PC-3 (cell line): ENCODE results near the gene TMEFF2. TPM values are rescaled to one million over a fixed set of nuclear protein-coding genes. Genes with fewer than 3 reads are reported as not detected.

Experiments
- ATAC-seq: fragments of 200-7000 bp; cut with Tn5 transposase; 2 replicates; pipeline ENCODE4 v1.9.1; 2020; ENCODE audit warnings: mild to moderate bottlenecking, moderate library complexity
- BruUV-seq: library from RNA; stranded (reverse); fragments of 400-500 nt; replicated peaks from 2 replicates; lab custom pipeline; 2021; lab: Mats Ljungman, UMichigan
- CTCF ChIA-PET: fragments of 300-600 bp; sonication (Branson Sonifier 250); formaldehyde crosslinking; loops from one replicate; lab custom pipeline; 2022; ENCODE audit warnings: antibody characterized with exemption; lab: Charles Lee
- POLR2A ChIA-PET: fragments of 300-600 bp; sonication (Branson Sonifier 250); formaldehyde crosslinking; loops from one replicate; lab custom pipeline; 2022; ENCODE audit warnings: antibody characterized with exemption; ENCODE audit not compliant: unreplicated experiment; lab: Charles Lee
- DNase-seq: peaks from one replicate; pipeline ENCODE4 v3.0.0-alpha.2; 2015
- H2AFZ ChIP-seq: fragments of 300-600 bp; sonication (generic); 2 replicates; pipeline ENCODE4 v1.6.0; 2016; ENCODE audit warnings: antibody characterized with exemption, low read length
- H3F3A ChIP-seq: fragments of 300-600 bp; sonication (generic); one replicate; pipeline ENCODE4 v1.6.0; 2017; ENCODE audit warnings: antibody characterized with exemption, low read length, control low read depth, mild to moderate bottlenecking; ENCODE audit not compliant: unreplicated experiment
- H3K27ac ChIP-seq: fragments of 300-600 bp; sonication (generic); 2 replicates; pipeline ENCODE4 v1.5.1; 2016; ENCODE audit warnings: mild to moderate bottlenecking, low read length
- H3K27me3 ChIP-seq: fragments of 300-600 bp; sonication (generic); 2 replicates; pipeline ENCODE4 v1.6.1; 2016; ENCODE audit warnings: low read length, mixed read lengths
- H3K36me3 ChIP-seq: fragments of 300-600 bp; sonication (generic); 2 replicates; pipeline ENCODE4 v1.6.1; 2016; ENCODE audit warnings: low read depth, mixed run types, low read length, mixed read lengths
- H3K4me1 ChIP-seq: fragments of 300-600 bp; sonication (generic); 2 replicates; pipeline ENCODE4 v1.5.1; 2016; ENCODE audit warnings: low read length; ENCODE audit not compliant: insufficient read depth
- H3K4me2 ChIP-seq: fragments of 300-600 bp; sonication (generic); 2 replicates; pipeline ENCODE4 v1.6.0; 2016; ENCODE audit warnings: low read length
- H3K4me3 ChIP-seq: fragments of 300-600 bp; sonication (generic); 2 replicates; pipeline ENCODE4 v1.5.1; 2016; ENCODE audit warnings: mild to moderate bottlenecking, low read length, mixed read lengths
- H3K79me2 ChIP-seq: fragments of 300-600 bp; sonication (generic); 2 replicates; pipeline ENCODE4 v1.6.1; 2017; ENCODE audit warnings: low read length, mixed read lengths
- H3K9ac ChIP-seq: fragments of 300-600 bp; sonication (generic); 2 replicates; pipeline ENCODE4 v1.6.0; 2016; ENCODE audit warnings: mild to moderate bottlenecking, low read length
- H3K9me2 ChIP-seq: fragments of 300-600 bp; sonication (generic); replicated peaks from 2 replicates; pipeline ENCODE4 v1.6.1; 2016; ENCODE audit warnings: mixed run types, low read length, mixed read lengths
- H3K9me3 ChIP-seq: fragments of 300-600 bp; sonication (generic); 2 replicates; pipeline ENCODE4 v1.6.1; 2016; ENCODE audit warnings: low read length, mixed read lengths
- H4K20me1 ChIP-seq: fragments of 300-600 bp; sonication (generic); 2 replicates; pipeline ENCODE4 v1.6.1; 2016; ENCODE audit warnings: low read length, mixed read lengths
- EZH2 ChIP-seq: fragments of 300-600 bp; sonication (generic); IDR thresholded peaks from one replicate; pipeline ENCODE4 v1.6.1; 2017; ENCODE audit warnings: antibody characterized with exemption, mild to moderate bottlenecking, low read length; ENCODE audit not compliant: unreplicated experiment
- EZH2phosphoT487 ChIP-seq: fragments of 300-600 bp; sonication (generic); IDR thresholded peaks from 2 replicates; pipeline ENCODE4 v1.6.1; 2018; ENCODE audit warnings: mild to moderate bottlenecking, antibody characterized with exemption, low read length, borderline replicate concordance
- intact Hi-C: fragments of 100-400 bp; cut with micrococcal nuclease; formaldehyde crosslinking; loops from 2 replicates; pipeline ENCODE4 v1.9.0; 2023
- total RNA-seq: library from RNA; depleted of rRNA; stranded (reverse); fragments of >200 nt; gene quantifications from 2 replicates; pipeline ENCODE4 v1.2.3, GENCODE V29; 2014
- TF ChIP-seq, protein P1 (sequence below): fragments of 300-600 bp; sonication (generic); conservative IDR thresholded peaks from 2 replicates; pipeline ENCODE4 v1.5.1; 2017; ENCODE audit warnings: antibody characterized with exemption, low read depth, mild to moderate bottlenecking, low read length

Gene TMEFF2
- total RNA-seq, 1 experiment from 2014 or later, result not detected

DNA sequence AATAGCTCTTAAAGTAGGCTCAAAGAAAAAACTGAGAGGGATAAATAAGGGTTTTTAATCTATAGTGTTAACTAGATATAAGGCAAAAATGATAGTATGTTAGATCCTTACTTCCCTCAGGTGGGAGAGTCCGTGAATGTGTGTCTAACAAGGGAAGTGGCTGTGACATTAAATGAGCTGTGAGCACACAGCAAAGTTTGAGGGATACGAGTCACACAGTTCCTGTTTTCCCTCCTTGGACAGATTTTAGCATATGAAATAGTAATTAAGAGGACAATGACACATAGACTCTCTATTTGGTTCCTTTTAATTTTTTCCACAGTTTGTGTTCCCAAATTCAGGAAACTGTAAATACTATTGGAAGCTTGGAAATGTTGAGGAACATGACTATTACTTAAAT is 199.4 kb downstream of the TMEFF2 start:
- ATAC-seq, result peak; percentile 54
- ChIA-PET POLR2A (no interaction called here), CTCF (no interaction called here)
- H3K27me3 ChIP-seq, result no peaks in the 10 kb centered on the region
- no peaks in the 10 kb centered on the region for H3K36me3 ChIP-seq
- no peak overlapping the region for H3K4me3 ChIP-seq
- intact Hi-C loops, result loop anchor here (5.0 kb wide), 1 partner anchor 128 kb away; no protein-coding TSS in a partner anchor
- no peak overlapping the region for H3K4me2 ChIP-seq
- H3K9me2 ChIP-seq, result no peaks in the 10 kb centered on the region
- no peaks in the 10 kb centered on the region for H4K20me1 ChIP-seq
- no peak overlapping the region for H3K27ac ChIP-seq
- TF ChIP-seq EZH2phosphoT487, result no peak
- TF ChIP-seq EZH2, result no peak
- TF ChIP-seq, protein P1, sequence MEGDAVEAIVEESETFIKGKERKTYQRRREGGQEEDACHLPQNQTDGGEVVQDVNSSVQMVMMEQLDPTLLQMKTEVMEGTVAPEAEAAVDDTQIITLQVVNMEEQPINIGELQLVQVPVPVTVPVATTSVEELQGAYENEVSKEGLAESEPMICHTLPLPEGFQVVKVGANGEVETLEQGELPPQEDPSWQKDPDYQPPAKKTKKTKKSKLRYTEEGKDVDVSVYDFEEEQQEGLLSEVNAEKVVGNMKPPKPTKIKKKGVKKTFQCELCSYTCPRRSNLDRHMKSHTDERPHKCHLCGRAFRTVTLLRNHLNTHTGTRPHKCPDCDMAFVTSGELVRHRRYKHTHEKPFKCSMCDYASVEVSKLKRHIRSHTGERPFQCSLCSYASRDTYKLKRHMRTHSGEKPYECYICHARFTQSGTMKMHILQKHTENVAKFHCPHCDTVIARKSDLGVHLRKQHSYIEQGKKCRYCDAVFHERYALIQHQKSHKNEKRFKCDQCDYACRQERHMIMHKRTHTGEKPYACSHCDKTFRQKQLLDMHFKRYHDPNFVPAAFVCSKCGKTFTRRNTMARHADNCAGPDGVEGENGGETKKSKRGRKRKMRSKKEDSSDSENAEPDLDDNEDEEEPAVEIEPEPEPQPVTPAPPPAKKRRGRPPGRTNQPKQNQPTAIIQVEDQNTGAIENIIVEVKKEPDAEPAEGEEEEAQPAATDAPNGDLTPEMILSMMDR, result no peak
- no peak overlapping the region for H2AFZ ChIP-seq
- H3K9ac ChIP-seq, result no peak overlapping the region
- no TSS peak for BruUV-seq
- H3F3A ChIP-seq, result no peaks in the 10 kb centered on the region
- H3K4me1 ChIP-seq, result peaks cover 5% of the 10 kb centered on the region
- H3K79me2 ChIP-seq, result no peaks in the 10 kb centered on the region
- peak; percentile 20 for DNase-seq
- H3K9me3 ChIP-seq, result no peaks in the 10 kb centered on the region

DNA sequence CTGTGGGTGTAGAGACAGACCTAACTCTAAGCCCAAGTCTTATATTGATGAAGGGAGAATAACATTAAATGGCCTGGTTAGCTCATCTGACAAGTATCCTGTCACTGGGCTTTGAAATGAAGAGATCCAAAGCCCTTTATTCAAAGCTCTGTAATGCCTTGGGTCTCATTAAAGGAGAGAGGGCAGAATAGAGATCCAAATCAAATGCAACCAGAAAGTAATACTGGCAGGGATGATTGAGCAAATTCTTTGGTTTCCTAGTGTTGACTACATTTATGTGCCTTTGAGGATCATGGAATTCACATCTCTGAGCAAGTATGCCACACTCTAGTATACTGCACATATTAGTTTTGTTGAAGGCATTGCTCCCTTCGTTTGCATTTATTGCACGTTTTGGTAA is 200.0 kb downstream of the TMEFF2 start:
- DNase-seq, result no peak
- no TSS peak for BruUV-seq
- Histone ChIP-seq H3K27ac (no peak overlapping the region), H3K4me1 (peaks cover 5% of the 10 kb centered on the region), H3K9me3 (no peaks in the 10 kb centered on the region), H3K79me2 (no peaks in the 10 kb centered on the region), H3K36me3 (no peaks in the 10 kb centered on the region), H3K4me2 (no peak overlapping the region), H3K9ac (no peak overlapping the region), H4K20me1 (no peaks in the 10 kb centered on the region), H3K4me3 (no peak overlapping the region), H3F3A (no peaks in the 10 kb centered on the region), H3K9me2 (no peaks in the 10 kb centered on the region), H2AFZ (no peak overlapping the region), H3K27me3 (no peaks in the 10 kb centered on the region)
- intact Hi-C loops, result loop anchor here (5.0 kb wide), 1 partner anchor 127 kb away; no protein-coding TSS in a partner anchor
- TF ChIP-seq EZH2, result no peak
- no peak for TF ChIP-seq EZH2phosphoT487
- TF ChIP-seq, protein P1, result no peak
- ChIA-PET POLR2A (no interaction called here), CTCF (no interaction called here)
- no peak for ATAC-seq

DNA sequence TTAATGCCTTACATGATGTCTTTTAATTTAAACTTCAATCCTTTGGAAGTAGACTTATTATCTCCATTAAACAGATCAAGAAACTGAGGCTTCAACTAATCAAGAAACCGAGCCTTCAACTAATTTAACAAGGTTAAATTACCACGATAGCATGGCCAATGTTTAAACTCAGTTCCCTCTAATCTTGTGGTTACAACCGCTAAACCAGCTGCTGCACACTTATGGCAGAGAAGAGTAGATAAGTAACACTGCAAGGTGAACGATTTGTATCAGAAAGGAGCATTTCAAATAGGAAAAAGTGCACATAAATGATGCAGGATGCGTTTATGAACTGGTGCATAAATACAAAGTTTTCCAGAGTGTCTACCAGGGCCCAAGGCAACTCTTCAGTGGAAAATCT is 203.3 kb downstream of the TMEFF2 start:
- ATAC-seq, result no peak
- DNase-seq, result no peak
- no peaks in the 10 kb centered on the region for H3K79me2 ChIP-seq
- H3F3A ChIP-seq, result no peaks in the 10 kb centered on the region
- no TSS peak for BruUV-seq
- H3K4me2 ChIP-seq, result no peak overlapping the region
- no peak overlapping the region for H3K4me3 ChIP-seq
- H3K9ac ChIP-seq, result no peak overlapping the region
- ChIA-PET CTCF (no interaction called here), POLR2A (no interaction called here)
- no peaks in the 10 kb centered on the region for H3K27me3 ChIP-seq
- intact Hi-C loops, result no loop called here
- H4K20me1 ChIP-seq, result no peaks in the 10 kb centered on the region
- TF ChIP-seq, protein P1, result no peak
- TF ChIP-seq EZH2phosphoT487 (no peak), EZH2 (no peak)
- no peaks in the 10 kb centered on the region for H3K9me2 ChIP-seq
- H3K27ac ChIP-seq, result no peak overlapping the region
- H2AFZ ChIP-seq, result no peak overlapping the region
- H3K36me3 ChIP-seq, result no peaks in the 10 kb centered on the region
- H3K9me3 ChIP-seq, result no peaks in the 10 kb centered on the region
- no peaks in the 10 kb centered on the region for H3K4me1 ChIP-seq
